ENCODE results near the gene INO80D.
"Not testable (repeated sequence)": the region's sequence is repeated elsewhere in the genome, so short reads cannot be mapped to it uniquely, and the experiment has no call there.

Gene INO80D

DNA sequence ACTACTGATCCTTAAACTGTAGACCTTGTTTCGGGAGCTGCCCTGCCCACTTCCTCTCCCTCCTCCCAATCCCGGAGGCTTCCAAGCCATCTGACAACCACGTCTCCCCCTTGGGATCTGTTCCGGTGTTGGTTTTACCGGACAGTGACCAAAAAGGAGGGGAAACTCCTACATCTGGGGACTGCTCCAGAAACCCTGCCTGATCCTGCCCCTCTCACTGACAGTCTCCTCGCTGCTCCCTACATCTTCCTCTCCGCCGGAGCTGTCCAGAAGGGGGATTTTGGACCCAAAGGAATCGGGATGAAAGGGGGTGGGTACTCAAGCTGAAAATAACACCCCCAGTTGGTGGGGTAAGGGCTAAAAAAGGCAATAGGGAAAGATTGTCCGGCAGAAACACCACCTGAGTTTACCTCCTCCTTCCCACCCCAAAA is 1.5 kb downstream of the INO80D start:
- DNase-seq (ENCODE audit: low read depth): no peak

DNA sequence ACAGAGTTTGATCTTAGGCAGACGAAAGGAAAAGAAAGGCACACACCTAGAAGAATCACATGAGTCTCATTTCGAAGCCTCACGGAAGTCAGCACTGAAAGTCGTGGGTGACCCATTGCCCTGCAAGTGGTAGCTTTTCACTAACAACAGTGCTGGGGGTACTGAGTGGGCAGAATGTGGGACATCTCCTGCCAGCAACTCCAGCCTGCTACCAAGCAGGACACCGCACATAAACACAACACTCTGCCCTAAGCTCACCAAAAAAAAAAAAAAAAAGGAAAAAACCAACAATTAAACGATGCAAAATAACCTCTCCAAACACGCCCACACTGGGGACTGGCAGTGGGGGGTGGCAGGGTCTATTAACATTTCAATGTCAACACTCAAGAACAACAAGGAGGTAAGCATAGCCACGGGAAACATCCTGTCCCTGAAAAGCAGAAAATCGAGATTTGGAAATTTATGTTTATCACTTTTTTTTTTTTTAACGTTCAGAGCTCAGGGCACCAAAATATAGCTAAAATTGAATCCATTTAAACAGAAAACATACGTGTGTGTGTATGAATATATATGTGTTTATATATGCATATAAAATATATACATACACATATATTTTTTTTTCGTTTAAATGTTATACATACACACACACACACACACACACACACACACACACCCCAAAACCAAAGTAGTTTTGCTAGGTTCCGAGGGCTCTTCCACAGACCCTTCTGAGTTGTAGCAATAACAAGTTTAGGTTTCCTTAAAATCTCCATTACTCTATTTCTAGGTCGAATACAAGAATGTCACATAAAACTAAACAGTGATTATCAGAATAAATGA is 2.2 kb downstream of the INO80D start:
- no peak for DNase-seq (ENCODE audit: low read depth)

GRCh38 chr2:206082298-206082843 is 3.6 kb downstream of the INO80D start:
- DNase-seq (ENCODE audit: low read depth): no peak

- no peak for DNase-seq (ENCODE audit: low read depth)
Measured at GRCh38 chr2:206080927-206081326, 5.0 kb downstream of the INO80D start.

- no peak for DNase-seq (ENCODE audit: low read depth)
Measured at GRCh38 chr2:206079699-206080465, 6.1 kb downstream of the INO80D start.

- not testable (repeated sequence) for DNase-seq (ENCODE audit: low read depth)
Measured at GRCh38 chr2:206077879-206078278, 8.1 kb downstream of the INO80D start.

DNA sequence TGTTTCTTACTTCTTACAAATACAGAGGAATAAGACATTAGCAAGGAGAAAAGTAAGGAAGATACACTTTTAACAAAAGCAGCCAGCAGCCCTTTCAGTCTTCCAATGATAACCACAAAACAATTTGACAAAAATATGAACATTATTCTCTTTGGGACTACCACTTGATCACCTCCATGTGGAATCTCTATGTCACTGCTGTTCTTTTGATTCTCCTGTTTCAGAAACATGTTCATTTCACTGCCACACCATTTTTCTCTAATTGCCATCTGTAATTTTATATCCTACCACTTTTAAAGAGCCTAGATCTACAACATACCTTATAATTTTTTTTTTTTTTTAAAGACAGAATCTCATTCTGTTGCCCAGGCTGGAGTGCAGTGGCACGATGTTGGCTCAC is 10.9 kb downstream of the INO80D start:
- no peak for DNase-seq (ENCODE audit: low read depth)

- DNase-seq (ENCODE audit: low read depth): no peak
Measured at GRCh38 chr2:206071807-206072206, 14.2 kb downstream of the INO80D start.

DNA sequence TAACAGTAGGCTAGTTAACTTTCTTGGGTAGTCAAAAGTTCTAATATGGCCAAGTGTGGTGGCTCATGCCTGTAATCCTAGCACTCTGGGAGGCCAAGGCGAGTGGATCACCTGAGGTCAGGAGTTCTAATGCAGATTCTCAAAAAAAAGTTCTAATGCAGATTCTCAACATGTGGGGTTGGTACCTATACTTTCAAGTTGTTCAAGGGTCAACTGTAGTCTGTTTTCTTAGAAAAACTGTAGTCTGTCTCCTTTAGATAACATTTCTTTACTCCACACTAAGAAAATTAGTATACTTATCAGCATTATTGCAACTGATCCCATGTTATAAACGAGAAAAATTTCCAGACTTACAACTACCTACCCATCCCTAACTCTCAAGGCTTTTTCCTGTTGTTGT is 16.6 kb downstream of the INO80D start:
- no peak for DNase-seq (ENCODE audit: low read depth)

GRCh38 chr2:206068207-206068606 is 17.8 kb downstream of the INO80D start:
- DNase-seq (ENCODE audit: low read depth): no peak

DNA sequence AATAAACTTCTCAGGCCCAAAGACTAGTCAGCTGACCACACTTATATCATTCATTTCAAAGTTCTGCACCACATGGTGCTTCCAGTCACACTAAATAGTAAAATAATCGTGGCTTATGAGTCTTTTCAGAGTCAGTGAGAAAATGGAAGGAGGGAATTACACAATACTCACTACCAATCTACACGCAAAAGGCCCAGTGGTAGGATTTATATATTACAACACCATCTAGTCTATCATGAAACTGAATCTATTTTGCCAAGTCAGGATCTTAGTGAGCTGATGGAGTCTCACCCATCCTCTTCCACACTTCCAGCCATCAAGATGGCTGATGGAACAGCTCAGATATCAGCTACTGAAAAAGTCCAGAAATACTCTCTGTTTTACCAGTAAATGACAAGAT is 21.9 kb downstream of the INO80D start:
- DNase-seq (ENCODE audit: low read depth): no peak

GRCh38 chr2:206063635-206064034 is 22.3 kb downstream of the INO80D start:
- DNase-seq (ENCODE audit: low read depth): no peak

DNA sequence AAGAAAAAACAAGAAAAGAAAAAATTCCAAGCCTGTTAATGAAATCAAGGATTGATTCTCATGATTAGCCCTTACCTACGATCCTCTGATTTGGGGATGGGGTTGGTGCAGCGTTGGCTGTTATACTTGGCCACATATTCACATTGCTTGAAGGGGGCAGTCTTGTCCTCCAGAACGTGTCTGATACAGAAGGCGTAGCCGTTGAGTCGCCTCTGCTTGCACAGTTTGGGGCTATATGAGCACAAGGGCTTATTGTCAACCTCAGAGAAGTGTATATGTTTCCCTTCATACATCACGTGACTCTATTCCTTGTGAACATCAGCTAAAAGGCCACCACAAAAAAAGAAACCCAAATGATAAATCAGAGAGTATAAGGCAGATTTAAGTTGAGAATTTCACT is 23.2 kb downstream of the INO80D start:
- DNase-seq (ENCODE audit: low read depth): no peak

DNA sequence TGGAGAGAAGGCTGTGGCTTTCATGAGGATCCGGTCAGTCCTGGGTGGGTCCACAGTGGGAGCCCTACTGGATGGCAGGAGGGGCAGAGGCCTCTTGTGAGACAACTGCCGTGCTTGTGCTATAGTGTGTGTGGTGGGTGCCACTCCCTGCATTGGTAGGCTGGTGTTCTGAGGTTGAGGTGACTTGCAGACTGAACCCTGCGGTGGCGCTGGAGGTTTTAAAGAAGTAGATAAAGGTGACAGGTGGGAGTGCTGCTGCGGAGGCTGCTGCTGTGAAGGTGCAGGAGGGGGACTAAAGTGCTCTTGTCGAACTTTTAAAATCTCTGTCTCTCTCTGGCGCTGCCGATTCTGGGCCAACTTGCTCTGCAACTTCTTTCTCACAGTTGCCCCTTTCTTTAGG is 29.7 kb downstream of the INO80D start:
- DNase-seq (ENCODE audit: low read depth): no peak

GRCh38 chr2:206054952-206055351 is 31.0 kb downstream of the INO80D start:
- no peak for DNase-seq (ENCODE audit: low read depth)

GRCh38 chr2:206051912-206052311 is 34.1 kb downstream of the INO80D start:
- DNase-seq (ENCODE audit: low read depth): no peak

DNA sequence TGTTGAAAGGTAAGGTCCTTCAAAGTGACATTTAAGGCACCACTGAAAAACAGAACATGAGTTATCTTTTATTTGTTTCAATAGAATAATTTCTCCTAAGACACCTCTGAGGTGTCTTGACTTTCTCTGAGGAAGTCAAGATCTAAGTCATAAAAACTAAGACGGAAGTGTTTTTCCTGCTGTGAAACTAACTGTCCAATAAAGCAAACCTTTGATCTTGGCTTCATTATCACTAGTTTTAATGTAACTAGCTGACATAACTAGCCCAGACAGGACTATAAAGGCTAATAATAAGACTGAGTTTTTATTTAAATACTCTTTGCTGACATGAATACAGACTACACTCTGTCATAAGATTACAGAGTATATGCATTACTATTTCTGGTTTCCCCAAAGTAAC is 36.6 kb downstream of the INO80D start:
- DNase-seq (ENCODE audit: low read depth): no peak

- DNase-seq (ENCODE audit: low read depth): no peak
Measured at GRCh38 chr2:206045251-206045650, 40.7 kb downstream of the INO80D start.

DNA sequence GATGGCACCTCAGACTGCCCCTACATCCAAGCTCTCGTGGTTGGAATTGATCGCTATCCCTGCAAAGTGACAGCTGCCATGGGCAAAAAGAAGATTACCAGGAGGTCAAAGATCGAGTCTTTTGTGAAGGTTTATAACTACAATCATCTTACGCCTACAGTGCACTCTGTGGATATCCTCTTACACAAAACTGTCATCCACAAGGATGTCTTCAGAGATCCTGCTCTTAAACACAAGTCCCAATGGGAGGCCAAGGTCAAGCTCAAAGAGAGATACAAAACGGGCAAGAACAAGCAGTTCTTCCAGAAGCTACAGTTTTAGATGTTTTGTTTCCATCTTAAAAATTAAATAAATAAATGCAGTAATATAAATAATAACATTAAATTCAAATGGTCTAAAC is 45.4 kb downstream of the INO80D start:
- no peak for DNase-seq (ENCODE audit: low read depth)

GRCh38 chr2:206035393-206035792 is 50.6 kb downstream of the INO80D start:
- not testable (repeated sequence) for DNase-seq (ENCODE audit: low read depth)

DNA sequence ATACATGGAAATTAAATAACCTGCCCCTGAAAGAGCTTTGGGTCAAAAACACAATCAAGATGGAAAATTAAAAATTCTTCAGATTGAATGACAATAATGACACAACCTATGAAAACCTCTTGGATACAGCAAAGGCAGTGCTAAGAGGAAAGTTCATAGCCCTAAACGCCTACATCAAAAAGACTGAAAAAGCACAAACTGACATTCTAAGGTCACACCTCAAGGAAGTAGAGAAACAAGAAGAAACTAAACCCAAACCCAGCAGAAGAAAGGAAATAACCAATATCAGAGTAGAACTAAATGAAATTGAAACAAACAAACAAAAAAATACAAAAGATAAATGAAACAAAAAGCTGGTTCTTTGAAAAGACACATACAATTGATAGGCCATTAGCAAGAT is 52.5 kb downstream of the INO80D start:
- DNase-seq (ENCODE audit: low read depth): not testable (repeated sequence)

DNA sequence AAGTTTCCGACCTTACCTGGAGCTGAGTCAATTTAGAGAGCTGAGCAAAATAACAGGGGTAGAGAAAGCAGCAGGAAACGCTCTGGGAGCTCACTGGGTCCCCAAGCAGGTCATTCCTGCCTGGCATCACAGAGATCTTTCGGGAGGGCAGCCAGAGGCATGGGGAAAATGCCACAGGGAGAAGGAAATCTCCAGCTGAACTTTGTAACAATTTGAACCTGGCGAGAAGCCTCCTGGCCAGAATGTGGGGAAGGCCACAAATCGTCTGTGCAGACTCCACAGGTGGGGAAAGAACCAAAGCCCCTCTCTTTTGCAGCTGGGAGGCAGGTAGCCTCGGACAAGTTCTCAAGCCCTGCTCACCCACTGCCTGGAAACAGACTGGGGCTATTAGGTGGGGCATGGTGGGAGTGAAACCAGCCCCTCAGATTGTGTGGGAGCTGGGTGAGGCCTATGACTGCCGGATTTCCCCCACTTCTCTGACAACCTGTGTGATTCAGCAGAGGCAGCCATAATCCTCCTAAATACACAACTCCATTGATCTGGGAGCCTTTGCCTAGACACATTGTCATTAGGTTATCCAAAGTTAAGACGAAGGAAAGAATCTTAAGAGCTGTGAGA is 53.9 kb downstream of the INO80D start:
- DNase-seq (ENCODE audit: low read depth): no peak
